Testis (tissue), 2 donors: ENCODE results near the gene DDX24.

Source experiments
- POLR2A ChIP-seq: fragments of 450-650 bp; IDR thresholded peaks from one replicate; pipeline ENCODE4 v1.6.1; 2017; ENCODE audit warnings: antibody characterized with exemption, mild to moderate bottlenecking, moderate library complexity
- TF ChIP-seq, protein P1 (sequence below), 3 experiments: fragments of 450-650 bp in 2 of 3; fragments of 200-600 bp in 1 of 3; sonication (generic) in 1 of 3; IDR thresholded peaks; one replicate each; pipeline ENCODE4 v1.5.1; 2016 to 2019; ENCODE audit warnings: antibody characterized with exemption in 3 of 3, mild to moderate bottlenecking in 2 of 3, moderate library complexity in 1 of 3

DNA sequence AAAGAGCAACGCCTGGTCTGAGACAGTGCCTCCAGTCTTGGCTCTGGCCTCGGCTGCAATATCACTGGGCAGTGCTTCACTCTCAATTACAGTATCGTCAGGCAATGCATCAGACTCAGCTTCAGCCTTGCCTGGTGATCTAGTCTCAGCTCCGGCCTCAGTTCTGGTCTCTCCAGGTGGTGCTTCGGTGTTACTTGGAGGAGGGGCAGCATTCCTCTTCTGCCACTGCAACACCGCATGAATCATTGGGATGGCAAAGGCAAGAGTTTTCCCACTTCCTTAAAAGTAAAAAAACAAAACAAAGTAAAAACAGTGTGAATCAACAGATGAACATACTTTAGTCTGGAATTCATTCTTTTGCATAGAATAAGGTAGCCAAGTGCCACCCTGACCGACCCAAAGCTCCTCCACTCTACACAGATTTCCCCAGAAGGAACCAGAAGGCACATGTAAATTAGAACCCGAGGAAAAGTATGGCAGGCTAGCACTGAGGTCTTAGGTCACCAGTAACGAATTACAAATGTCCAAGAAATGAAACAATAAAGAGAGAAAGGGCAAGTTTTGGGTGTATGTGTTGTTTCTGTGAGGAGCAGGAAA is 18.6 kb downstream of the DDX24 start:
- TF ChIP-seq, protein P1, sequence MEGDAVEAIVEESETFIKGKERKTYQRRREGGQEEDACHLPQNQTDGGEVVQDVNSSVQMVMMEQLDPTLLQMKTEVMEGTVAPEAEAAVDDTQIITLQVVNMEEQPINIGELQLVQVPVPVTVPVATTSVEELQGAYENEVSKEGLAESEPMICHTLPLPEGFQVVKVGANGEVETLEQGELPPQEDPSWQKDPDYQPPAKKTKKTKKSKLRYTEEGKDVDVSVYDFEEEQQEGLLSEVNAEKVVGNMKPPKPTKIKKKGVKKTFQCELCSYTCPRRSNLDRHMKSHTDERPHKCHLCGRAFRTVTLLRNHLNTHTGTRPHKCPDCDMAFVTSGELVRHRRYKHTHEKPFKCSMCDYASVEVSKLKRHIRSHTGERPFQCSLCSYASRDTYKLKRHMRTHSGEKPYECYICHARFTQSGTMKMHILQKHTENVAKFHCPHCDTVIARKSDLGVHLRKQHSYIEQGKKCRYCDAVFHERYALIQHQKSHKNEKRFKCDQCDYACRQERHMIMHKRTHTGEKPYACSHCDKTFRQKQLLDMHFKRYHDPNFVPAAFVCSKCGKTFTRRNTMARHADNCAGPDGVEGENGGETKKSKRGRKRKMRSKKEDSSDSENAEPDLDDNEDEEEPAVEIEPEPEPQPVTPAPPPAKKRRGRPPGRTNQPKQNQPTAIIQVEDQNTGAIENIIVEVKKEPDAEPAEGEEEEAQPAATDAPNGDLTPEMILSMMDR (IDR thresholded peaks at IDR 0.05): no peak
- no peak for TF ChIP-seq POLR2A
